NCI-H345 (cell line): ENCODE data around the gene AKAP6.
"Not testable (repeated sequence)": the region's sequence is repeated elsewhere in the genome, so short reads cannot be mapped to it uniquely, and the experiment has no call there.

ENCODE experiments used
- DNase-seq: peaks from one replicate; lab custom pipeline; 2025; lab: John Stamatoyannopoulos, UW

The AKAP6 gene

GRCh38 chr14:32762886-32763285 is 433.8 kb downstream of the AKAP6 start:
- DNase-seq = no peak

- no peak for DNase-seq
These were observed 434.6 kb downstream of the AKAP6 start for GRCh38 chr14:32763673-32764072.

- no peak for DNase-seq
These were observed 435.0 kb downstream of the AKAP6 start for GRCh38 chr14:32764131-32764530.

- no peak for DNase-seq
These were observed 441.3 kb downstream of the AKAP6 start for GRCh38 chr14:32770422-32770821.

- no peak for DNase-seq
These were observed 445.1 kb downstream of the AKAP6 start for GRCh38 chr14:32774214-32774613.

GRCh38 chr14:32779840-32780239 is 450.7 kb downstream of the AKAP6 start:
- DNase-seq = no peak

GRCh38 chr14:32784405-32784804 is 455.3 kb downstream of the AKAP6 start:
- no peak for DNase-seq

- no peak for DNase-seq
These were observed 456.5 kb downstream of the AKAP6 start for GRCh38 chr14:32785585-32785984.

- DNase-seq = no peak
These were observed 457.8 kb downstream of the AKAP6 start for GRCh38 chr14:32786886-32787285.

- DNase-seq = not testable (repeated sequence)
These were observed 463.9 kb downstream of the AKAP6 start for GRCh38 chr14:32793033-32793432.

GRCh38 chr14:32800320-32800719 is 471.2 kb downstream of the AKAP6 start:
- DNase-seq = no peak

GRCh38 chr14:32802295-32802694 is 473.2 kb downstream of the AKAP6 start:
- no peak for DNase-seq

- DNase-seq = no peak
These were observed 476.9 kb downstream of the AKAP6 start for GRCh38 chr14:32805979-32806378.

- peak; percentile 66 for DNase-seq
These were observed 479.5 kb downstream of the AKAP6 start for GRCh38 chr14:32808644-32809043.

- no peak for DNase-seq
These were observed 480.2 kb downstream of the AKAP6 start for GRCh38 chr14:32809255-32809654.

- no peak for DNase-seq
These were observed 484.3 kb downstream of the AKAP6 start for GRCh38 chr14:32813401-32813800.

- no peak for DNase-seq
These were observed 485.6 kb downstream of the AKAP6 start for GRCh38 chr14:32814721-32815120.

GRCh38 chr14:32816588-32816987 is 487.5 kb downstream of the AKAP6 start:
- DNase-seq = no peak

- no peak for DNase-seq
These were observed 488.7 kb downstream of the AKAP6 start for GRCh38 chr14:32817780-32818179.

- no peak for DNase-seq
These were observed 489.5 kb downstream of the AKAP6 start for GRCh38 chr14:32818581-32818980.

GRCh38 chr14:32820181-32820580 is 491.1 kb downstream of the AKAP6 start:
- no peak for DNase-seq

GRCh38 chr14:32820682-32821081 is 491.6 kb downstream of the AKAP6 start:
- no peak for DNase-seq

- no peak for DNase-seq
These were observed 493.0 kb downstream of the AKAP6 start for GRCh38 chr14:32821964-32822653.

- DNase-seq = no peak
These were observed 494.6 kb downstream of the AKAP6 start for GRCh38 chr14:32823706-32824105.
